Astrocyte (in vitro differentiated cells and primary cell): ENCODE data around the gene TLL2. TPM values are rescaled to one million over a fixed set of nuclear protein-coding genes. Genes with fewer than 3 reads are reported as not detected.

Experiments used
- DNase-seq: peaks from one replicate; pipeline ENCODE4 v3.0.0-alpha.2; 2010; ENCODE audit warnings: low read depth
- FAIRE-seq: peaks from 2 replicates; lab custom pipeline; 2011; peaks lifted over from hg19 to GRCh38; lab: Jason Lieb, UNC
- H2AFZ ChIP-seq: 2 replicates; pipeline ENCODE4 v1.6.0; 2012; ENCODE audit warnings: low read depth, low read length, inconsistent platforms
- H3K27ac ChIP-seq: 2 replicates; pipeline ENCODE4 v1.5.1; 2011; ENCODE audit warnings: low read depth, low read length, inconsistent platforms
- H3K27me3 ChIP-seq: 2 replicates; pipeline ENCODE4 v1.6.0; 2011; ENCODE audit warnings: low read length, inconsistent platforms; ENCODE audit not compliant: insufficient read depth
- H3K36me3 ChIP-seq: 2 replicates; pipeline ENCODE4 v1.5.1; 2011; ENCODE audit warnings: low read length, inconsistent platforms; ENCODE audit not compliant: insufficient read depth
- H3K4me1 ChIP-seq: 2 replicates; pipeline ENCODE4 v1.5.1; 2011; ENCODE audit warnings: low read length, inconsistent platforms; ENCODE audit not compliant: insufficient read depth
- H3K4me2 ChIP-seq: 2 replicates; pipeline ENCODE4 v1.6.0; 2012; ENCODE audit warnings: low read length, inconsistent platforms
- H3K4me3 ChIP-seq: 2 replicates; pipeline ENCODE4 v1.5.1; 2011; ENCODE audit warnings: low read depth, mild to moderate bottlenecking, low read length, inconsistent platforms; ENCODE audit not compliant: insufficient read depth
- H3K79me2 ChIP-seq: 2 replicates; pipeline ENCODE4 v1.6.0; 2012; ENCODE audit warnings: mild to moderate bottlenecking, low read length, inconsistent platforms; ENCODE audit not compliant: insufficient read depth
- H3K9ac ChIP-seq: 2 replicates; pipeline ENCODE4 v1.6.0; 2012; ENCODE audit warnings: mild to moderate bottlenecking, low read length, inconsistent platforms
- H3K9me3 ChIP-seq: 2 replicates; pipeline ENCODE4 v1.5.1; 2012; ENCODE audit warnings: low read depth, mild to moderate bottlenecking, low read length, inconsistent platforms; ENCODE audit not compliant: insufficient read depth
- H4K20me1 ChIP-seq: 2 replicates; pipeline ENCODE4 v1.6.0; 2012; ENCODE audit warnings: low read length, inconsistent platforms; ENCODE audit not compliant: insufficient read depth
- H3K27ac Mint-ChIP-seq: one replicate; pipeline ENCODE4 v1.8.0; 2021; ENCODE audit warnings: mild to moderate bottlenecking, mixed read lengths; ENCODE audit not compliant: unreplicated experiment
- H3K27me3 Mint-ChIP-seq: one replicate; pipeline ENCODE4 v1.8.0; 2021; ENCODE audit warnings: low read depth, mixed read lengths; ENCODE audit not compliant: unreplicated experiment
- H3K36me3 Mint-ChIP-seq: one replicate; pipeline ENCODE4 v1.8.0; 2021; ENCODE audit warnings: low read depth, mixed read lengths; ENCODE audit not compliant: unreplicated experiment
- H3K4me1 Mint-ChIP-seq: one replicate; pipeline ENCODE4 v1.8.0; 2021; ENCODE audit warnings: low read depth, mixed read lengths; ENCODE audit not compliant: unreplicated experiment
- H3K4me3 Mint-ChIP-seq: one replicate; pipeline ENCODE4 v1.8.0; 2021; ENCODE audit warnings: mild to moderate bottlenecking, moderate library complexity, mixed read lengths; ENCODE audit not compliant: unreplicated experiment
- H3K9me3 Mint-ChIP-seq: one replicate; pipeline ENCODE4 v1.8.0; 2021; ENCODE audit warnings: mild to moderate bottlenecking, mixed read lengths; ENCODE audit not compliant: unreplicated experiment
- EZH2 ChIP-seq: IDR thresholded peaks from 2 replicates; pipeline ENCODE4 v1.6.1; 2012; ENCODE audit warnings: mild to moderate bottlenecking, low read length, inconsistent platforms; ENCODE audit not compliant: insufficient read depth
- total RNA-seq: library from RNA; stranded (reverse); gene quantifications from 2 replicates; pipeline ENCODE4 v1.2.1, GENCODE V29; 2021
- TF ChIP-seq, protein P1 (sequence below): IDR thresholded peaks from 2 replicates; pipeline ENCODE4 v1.5.1; 2011; ENCODE audit warnings: low read depth, mild to moderate bottlenecking, inconsistent platforms, low read length, moderate library complexity; ENCODE audit not compliant: insufficient read depth

Gene TLL2
- total RNA-seq, 1 donor from 2014 or later: 7.6 TPM

- Mint-ChIP-seq H3K27me3 (no peaks in the 10 kb centered on the region), H3K4me3 (no peak overlapping the region), H3K36me3 (peaks cover 2% of the 10 kb centered on the region), H3K9me3 (no peaks in the 10 kb centered on the region), H3K27ac (no peak overlapping the region), H3K4me1 (peaks cover 33% of the 10 kb centered on the region)
- no peak overlapping the region for H3K4me2 ChIP-seq
- no peak overlapping the region for H3K9ac ChIP-seq
- H2AFZ ChIP-seq: no peak overlapping the region
- H4K20me1 ChIP-seq: no peaks in the 10 kb centered on the region
- no peak overlapping the region for H3K4me3 ChIP-seq
- TF ChIP-seq, protein P1, sequence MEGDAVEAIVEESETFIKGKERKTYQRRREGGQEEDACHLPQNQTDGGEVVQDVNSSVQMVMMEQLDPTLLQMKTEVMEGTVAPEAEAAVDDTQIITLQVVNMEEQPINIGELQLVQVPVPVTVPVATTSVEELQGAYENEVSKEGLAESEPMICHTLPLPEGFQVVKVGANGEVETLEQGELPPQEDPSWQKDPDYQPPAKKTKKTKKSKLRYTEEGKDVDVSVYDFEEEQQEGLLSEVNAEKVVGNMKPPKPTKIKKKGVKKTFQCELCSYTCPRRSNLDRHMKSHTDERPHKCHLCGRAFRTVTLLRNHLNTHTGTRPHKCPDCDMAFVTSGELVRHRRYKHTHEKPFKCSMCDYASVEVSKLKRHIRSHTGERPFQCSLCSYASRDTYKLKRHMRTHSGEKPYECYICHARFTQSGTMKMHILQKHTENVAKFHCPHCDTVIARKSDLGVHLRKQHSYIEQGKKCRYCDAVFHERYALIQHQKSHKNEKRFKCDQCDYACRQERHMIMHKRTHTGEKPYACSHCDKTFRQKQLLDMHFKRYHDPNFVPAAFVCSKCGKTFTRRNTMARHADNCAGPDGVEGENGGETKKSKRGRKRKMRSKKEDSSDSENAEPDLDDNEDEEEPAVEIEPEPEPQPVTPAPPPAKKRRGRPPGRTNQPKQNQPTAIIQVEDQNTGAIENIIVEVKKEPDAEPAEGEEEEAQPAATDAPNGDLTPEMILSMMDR: no peak
- no peak for TF ChIP-seq EZH2
- no peak for FAIRE-seq
- peak; percentile 13 for DNase-seq
- no peaks in the 10 kb centered on the region for H3K9me3 ChIP-seq
- no peaks in the 10 kb centered on the region for H3K27me3 ChIP-seq
- H3K79me2 ChIP-seq: no peaks in the 10 kb centered on the region
- peaks cover 20% of the 10 kb centered on the region for H3K4me1 ChIP-seq
- H3K36me3 ChIP-seq: no peaks in the 10 kb centered on the region
- no peak overlapping the region for H3K27ac ChIP-seq
Observed at GRCh38 chr10:96505150-96506136, 8.3 kb downstream of the TLL2 start.

DNA sequence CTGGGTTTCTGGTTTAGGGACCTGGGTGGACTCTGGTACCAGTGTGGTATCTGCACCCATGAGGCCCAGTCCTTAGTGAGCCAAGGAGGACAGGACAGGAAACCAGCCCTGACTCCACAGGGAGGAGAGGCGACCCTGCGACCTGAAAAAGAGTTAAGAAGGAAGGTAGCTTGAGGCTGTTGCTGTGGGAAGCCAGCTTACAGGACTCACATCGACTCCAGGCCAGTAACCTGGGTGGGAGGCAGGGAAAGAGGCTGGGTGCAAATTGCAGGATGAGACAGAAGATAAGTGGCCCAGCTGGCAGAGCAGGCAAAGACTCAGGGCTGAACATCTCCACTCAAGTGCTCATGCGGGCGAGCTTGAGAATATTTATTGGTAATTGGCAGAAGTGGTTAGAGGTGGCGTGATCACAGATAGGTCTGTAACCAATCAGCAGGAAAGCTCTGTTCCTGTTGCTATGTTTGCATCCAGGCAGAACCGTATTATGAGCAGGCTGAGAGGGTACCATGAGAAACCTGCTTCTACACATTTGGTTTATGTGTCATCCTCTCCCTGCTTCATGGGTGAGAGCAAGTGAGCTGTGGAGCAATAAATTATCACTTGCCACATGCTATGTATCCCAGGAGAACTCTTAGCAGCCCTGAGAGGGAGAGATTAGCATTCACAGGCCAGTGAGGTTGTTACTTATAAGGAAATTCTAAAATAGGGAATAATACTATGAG lies 11.0 kb downstream of the TLL2 start:
- Histone ChIP-seq H3K9me3 (no peaks in the 10 kb centered on the region), H3K4me2 (no peak overlapping the region), H3K36me3 (no peaks in the 10 kb centered on the region), H3K27me3 (no peaks in the 10 kb centered on the region), H4K20me1 (no peaks in the 10 kb centered on the region), H3K4me3 (no peak overlapping the region), H3K27ac (no peak overlapping the region), H3K9ac (no peak overlapping the region), H2AFZ (no peak overlapping the region), H3K4me1 (peaks cover 7% of the 10 kb centered on the region), H3K79me2 (no peaks in the 10 kb centered on the region)
- H3K4me1 Mint-ChIP-seq: peaks cover 16% of the 10 kb centered on the region
- no peaks in the 10 kb centered on the region for H3K27me3 Mint-ChIP-seq
- no peaks in the 10 kb centered on the region for H3K9me3 Mint-ChIP-seq
- no peak for TF ChIP-seq EZH2
- TF ChIP-seq, protein P1: no peak
- FAIRE-seq (no peak), DNase-seq (no peak)
- H3K36me3 Mint-ChIP-seq: peaks cover 4% of the 10 kb centered on the region
- no peak overlapping the region for H3K4me3 Mint-ChIP-seq
- no peak overlapping the region for H3K27ac Mint-ChIP-seq
